Measurements from ENCODE around the gene WFS1.

DNA sequence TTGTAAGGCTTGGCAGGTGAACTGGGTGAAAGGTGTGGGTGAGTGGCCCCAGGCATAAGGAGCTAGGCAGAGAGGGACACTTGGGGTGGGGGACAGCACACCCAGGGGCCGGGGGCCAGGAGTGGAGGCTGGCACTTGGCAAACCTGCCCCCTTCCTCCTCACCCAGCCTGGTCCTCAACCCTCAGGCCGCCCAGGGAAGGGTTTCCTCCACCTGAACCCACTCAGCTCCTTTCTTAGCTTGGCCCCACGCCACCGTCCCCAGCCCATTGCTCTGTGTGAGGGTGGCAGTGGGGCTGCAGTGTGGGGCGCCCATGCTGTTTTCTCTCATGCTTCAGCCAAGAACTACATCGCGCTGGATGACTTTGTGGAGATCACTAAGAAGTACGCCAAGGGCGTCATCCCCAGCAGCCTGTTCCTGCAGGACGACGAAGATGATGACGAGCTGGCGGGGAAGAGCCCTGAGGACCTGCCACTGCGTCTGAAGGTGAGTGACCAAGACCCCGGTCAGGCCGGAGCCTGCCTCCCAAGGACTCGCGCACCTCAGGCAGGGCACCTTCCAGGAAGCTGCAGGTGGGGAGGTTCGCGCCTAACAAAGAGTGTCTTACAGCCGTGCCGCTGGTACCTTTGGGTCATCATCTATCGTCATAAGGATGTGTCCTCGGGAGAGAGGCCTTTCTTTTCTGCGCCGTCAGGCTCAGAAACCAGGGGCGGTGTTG is 25.2 kb downstream of the WFS1 start:
- TF ChIP-seq POLR2A (IDR thresholded peaks at IDR 0.05; ENCODE audit: low read depth, low read length) (no peak), POLR2AphosphoS5 (IDR thresholded peaks at IDR 0.05; ENCODE audit: low read depth, low read length) (no peak), TAF1 (IDR thresholded peaks at IDR 0.05; ENCODE audit: low read depth, low read length) (no peak), POU2F2 (IDR thresholded peaks at IDR 0.05; ENCODE audit: low read depth, low read length) (no peak), SPI1 (IDR thresholded peaks at IDR 0.05; ENCODE audit: low read depth, low read length) (no peak), PAX5 (IDR thresholded peaks at IDR 0.05; ENCODE audit: insufficient read depth, low read length, severe bottlenecking) (no peak)
